Ovary (tissue), 3 donors: ENCODE measurements around the gene UROC1.

ENCODE experiments used
- EP300 ChIP-seq: sonication (generic); formaldehyde crosslinking; IDR thresholded peaks from one replicate; pipeline ENCODE4 v1.6.1; 2017; ENCODE audit warnings: antibody characterized with exemption
- POLR2A ChIP-seq: fragments of 450-650 bp; IDR thresholded peaks from one replicate; pipeline ENCODE4 v1.6.1; 2017; ENCODE audit warnings: antibody characterized with exemption, mild to moderate bottlenecking, moderate library complexity
- TF ChIP-seq, protein P1 (sequence below), 3 donors: fragments of 450-650 bp in 2 of 3; fragments of 200-600 bp in 1 of 3; IDR thresholded peaks; one replicate each; pipeline versions ENCODE4 v1.5.1 to v1.8.0; 2016 to 2022; ENCODE audit warnings: antibody characterized with exemption in 3 of 3, mild to moderate bottlenecking in 1 of 3
- donor health status: DM: no; HTN: no; CAD: no.

DNA sequence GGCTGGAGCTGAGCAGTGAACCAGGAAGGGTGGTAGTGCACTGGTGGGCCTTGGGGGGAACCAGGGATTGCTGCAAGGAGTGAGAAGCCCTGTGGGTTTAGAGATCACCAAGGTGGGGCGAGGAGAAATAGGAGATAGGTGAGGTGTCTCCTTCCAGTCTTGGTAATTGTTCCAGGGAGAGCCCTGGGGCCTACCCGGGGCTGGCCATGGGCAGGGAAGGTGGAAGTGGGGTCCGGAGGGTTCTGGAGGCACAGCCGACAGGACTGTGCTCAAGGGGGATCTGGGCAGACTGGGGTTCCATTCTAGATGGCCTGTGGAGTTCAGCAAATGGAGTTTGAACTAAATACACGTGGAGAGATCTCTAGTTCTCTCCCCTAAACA, 10.8 kb upstream of the UROC1 start:
- TF ChIP-seq EP300 (no peak), POLR2A (no peak)
- TF ChIP-seq, protein P1, sequence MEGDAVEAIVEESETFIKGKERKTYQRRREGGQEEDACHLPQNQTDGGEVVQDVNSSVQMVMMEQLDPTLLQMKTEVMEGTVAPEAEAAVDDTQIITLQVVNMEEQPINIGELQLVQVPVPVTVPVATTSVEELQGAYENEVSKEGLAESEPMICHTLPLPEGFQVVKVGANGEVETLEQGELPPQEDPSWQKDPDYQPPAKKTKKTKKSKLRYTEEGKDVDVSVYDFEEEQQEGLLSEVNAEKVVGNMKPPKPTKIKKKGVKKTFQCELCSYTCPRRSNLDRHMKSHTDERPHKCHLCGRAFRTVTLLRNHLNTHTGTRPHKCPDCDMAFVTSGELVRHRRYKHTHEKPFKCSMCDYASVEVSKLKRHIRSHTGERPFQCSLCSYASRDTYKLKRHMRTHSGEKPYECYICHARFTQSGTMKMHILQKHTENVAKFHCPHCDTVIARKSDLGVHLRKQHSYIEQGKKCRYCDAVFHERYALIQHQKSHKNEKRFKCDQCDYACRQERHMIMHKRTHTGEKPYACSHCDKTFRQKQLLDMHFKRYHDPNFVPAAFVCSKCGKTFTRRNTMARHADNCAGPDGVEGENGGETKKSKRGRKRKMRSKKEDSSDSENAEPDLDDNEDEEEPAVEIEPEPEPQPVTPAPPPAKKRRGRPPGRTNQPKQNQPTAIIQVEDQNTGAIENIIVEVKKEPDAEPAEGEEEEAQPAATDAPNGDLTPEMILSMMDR (IDR thresholded peaks at IDR 0.05) = no peak
